HepG2 (cell line): ENCODE results near the gene POMT2. TPM values are rescaled to one million over a fixed set of nuclear protein-coding genes. Genes with fewer than 3 reads are reported as not detected.

Experiments
- ATAC-seq: fragments of 200-7000 bp; cut with Tn5 transposase; 3 replicates; pipeline ENCODE4 v1.9.1; 2020; ENCODE audit warnings: mild to moderate bottlenecking, moderate library complexity
- BruUV-seq: library from RNA; stranded (reverse); fragments of 400-500 nt; replicated peaks from 2 replicates; lab custom pipeline; 2021; lab: Mats Ljungman, UMichigan
- CTCF ChIA-PET: fragments of 300-600 bp; formaldehyde crosslinking; extraction: SDS; loops from one replicate; lab custom pipeline; 2021; ENCODE audit warnings: low total read pairs, inconsistent platforms, low intra/inter-chr PET ratio; lab: Yijun Ruan, JAX
- POLR2A ChIA-PET: fragments of 350-600 bp; sonication (Branson Sonifier 250); formaldehyde crosslinking; loops from one replicate; lab custom pipeline; 2020; ENCODE audit warnings: antibody characterized with exemption, inconsistent platforms; lab: Yijun Ruan, JAX
- DNase-seq: peaks from one replicate; pipeline ENCODE4 v3.0.0-alpha.2; 2015; ENCODE audit warnings: low spot score
- FAIRE-seq: peaks from 3 replicates; lab custom pipeline; 2011; peaks lifted over from hg19 to GRCh38; lab: Jason Lieb, UNC
- H2AFZ ChIP-seq: one replicate; pipeline ENCODE4 v1.6.1; 2011; ENCODE audit warnings: low read length, inconsistent platforms
- H3K27ac ChIP-seq: fragments of 300-600 bp; 3 replicates; pipeline ENCODE4 v1.8.0; 2011; ENCODE audit warnings: mixed run types, mild to moderate bottlenecking, mixed read lengths, low read length, inconsistent platforms; ENCODE audit not compliant: insufficient read depth; ENCODE audit errors: extremely low read length
- H3K27me3 ChIP-seq, 2 experiments: fragments of 200-600 bp in 1 of 2; 2 replicates in 1 of 2; 3 replicates in 1 of 2; pipeline versions ENCODE4 v1.6.0 to v1.8.0; 2011; ENCODE audit warnings: low read length in 2 of 2, mild to moderate bottlenecking in 2 of 2, moderate library complexity in 2 of 2, inconsistent platforms in 1 of 2; ENCODE audit not compliant: insufficient read depth in 2 of 2, control insufficient read depth in 1 of 2
- H3K36me3 ChIP-seq, 2 experiments: fragments of 200-600 bp in 1 of 2; replicated peaks in 1 of 2; 2 replicates in 1 of 2; 3 replicates in 1 of 2; pipeline versions ENCODE4 v1.5.1 to v1.8.0; 2011; ENCODE audit warnings: low read length in 2 of 2, inconsistent platforms in 1 of 2; ENCODE audit not compliant: insufficient read depth in 2 of 2, control insufficient read depth in 1 of 2
- H3K4me1 ChIP-seq: 2 replicates; pipeline ENCODE4 v1.5.1; 2012; ENCODE audit warnings: low read length, inconsistent platforms; ENCODE audit not compliant: insufficient read depth
- H3K4me2 ChIP-seq: 2 replicates; pipeline ENCODE4 v1.6.0; 2011; ENCODE audit warnings: low read depth, low read length, inconsistent platforms
- H3K4me3 ChIP-seq, 3 experiments: fragments of 200-600 bp in 1 of 3; sonication (generic), shearing (Covaris generic) in 1 of 3; replicated peaks in 1 of 3; 2 replicates each; pipeline ENCODE4 v1.5.1; 2011 to 2016; ENCODE audit warnings: low read length in 3 of 3, inconsistent platforms in 2 of 3, low read depth in 2 of 3, mild to moderate bottlenecking in 2 of 3, control low read depth in 1 of 3, mixed read lengths in 1 of 3; ENCODE audit not compliant: insufficient read depth in 1 of 3
- H3K79me2 ChIP-seq: one replicate; pipeline ENCODE4 v1.6.1; 2011; ENCODE audit warnings: low read length, inconsistent platforms; ENCODE audit not compliant: insufficient read depth
- H3K9ac ChIP-seq: 2 replicates; pipeline ENCODE4 v1.6.0; 2011; ENCODE audit warnings: mild to moderate bottlenecking, low read depth, low read length, inconsistent platforms; ENCODE audit not compliant: insufficient read depth
- H3K9me3 ChIP-seq: 2 replicates; pipeline ENCODE4 v1.5.1; 2012; ENCODE audit warnings: mild to moderate bottlenecking, low read length
- H4K20me1 ChIP-seq: 2 replicates; pipeline ENCODE4 v1.6.0; 2011; ENCODE audit warnings: inconsistent platforms, mild to moderate bottlenecking, low read length, moderate library complexity; ENCODE audit not compliant: insufficient read depth
- HES4 ChIP-seq: sonication (generic); formaldehyde crosslinking; IDR thresholded peaks from 2 replicates; pipeline ENCODE4 v1.9.0; 2021; ENCODE audit warnings: mild to moderate bottlenecking, missing genetic modification reagents, borderline replicate concordance
- HMG20A ChIP-seq: IDR thresholded peaks from 2 replicates; pipeline ENCODE4 v1.6.1; 2016; ENCODE audit warnings: borderline replicate concordance
- KDM3A ChIP-seq: IDR thresholded peaks from 2 replicates; pipeline ENCODE4 v1.6.1; 2018; ENCODE audit warnings: low read depth, missing compliant biosample characterization
- MXI1 ChIP-seq: IDR thresholded peaks from 3 replicates; pipeline ENCODE4 v1.6.1; 2012; ENCODE audit warnings: low read depth, low read length, inconsistent platforms, borderline replicate concordance
- POLR2AphosphoS5 ChIP-seq: IDR thresholded peaks from 2 replicates; pipeline ENCODE4 v1.6.1; 2012; ENCODE audit warnings: low read depth, low read length
- RFX1 ChIP-seq: fragments of 450-650 bp; IDR thresholded peaks from 2 replicates; pipeline ENCODE4 v1.6.1; 2017
- TBX2 ChIP-seq: sonication (generic); formaldehyde crosslinking; IDR thresholded peaks from 2 replicates; pipeline ENCODE4 v1.5.0; 2020; ENCODE audit warnings: missing genetic modification reagents, mild to moderate bottlenecking, borderline replicate concordance
- ZFP36L1 ChIP-seq: sonication (generic); formaldehyde crosslinking; IDR thresholded peaks from 2 replicates; pipeline ENCODE4 v1.8.0; 2022; ENCODE audit warnings: mild to moderate bottlenecking, missing genetic modification reagents, moderate library complexity
- ZFY ChIP-seq: sonication (generic); formaldehyde crosslinking; IDR thresholded peaks from 2 replicates; pipeline ENCODE4 v1.4.0; 2020; ENCODE audit warnings: missing genetic modification reagents
- ZNF235 ChIP-seq: sonication (generic); formaldehyde crosslinking; IDR thresholded peaks from 2 replicates; pipeline ENCODE4 v1.8.1; 2023; ENCODE audit warnings: mild to moderate bottlenecking, missing genetic modification reagents, borderline replicate concordance
- ZNF557 ChIP-seq: sonication (generic); formaldehyde crosslinking; IDR thresholded peaks from 2 replicates; pipeline ENCODE4 v1.4.0; 2020; ENCODE audit warnings: missing genetic modification reagents
- ZNF652 ChIP-seq: IDR thresholded peaks from 2 replicates; pipeline ENCODE4 v1.6.1; 2016; ENCODE audit warnings: low read depth, borderline replicate concordance
- ZSCAN12 ChIP-seq: sonication (generic); formaldehyde crosslinking; IDR thresholded peaks from 2 replicates; pipeline ENCODE4 v1.9.0; 2021; ENCODE audit warnings: mild to moderate bottlenecking, missing genetic modification reagents
- WGBS: methylation state at CpG from one replicate; pipeline ENCODE4 v1.1.6; 2017; ENCODE audit warnings: low lambda C conversion rate; 5-methylcytosine and 5-hydroxymethylcytosine counted together
- in situ Hi-C: cut with HindIII; loops from 2 replicates; pipeline ENCODE4 v1.10.0; 2017; ENCODE audit warnings: low pct_unique_long_range_greater_than_20kb; ENCODE audit not compliant: extremely low pct_ligation_motif_present
- intact Hi-C: fragments of 100-400 bp; cut with micrococcal nuclease; formaldehyde crosslinking; loops from one replicate; pipeline ENCODE4 v1.10.0; 2022; ENCODE audit not compliant: unreplicated experiment
- polyA plus RNA-seq, 8 experiments: library from polyadenylated mRNA; depleted of rRNA in 3 of 8; stranded (reverse) in 7 of 8; unstranded in 1 of 8; fragments of >200 nt; fragmentation: Illumina TruSeq in 4 of 8; extraction: Trizol in 4 of 8; gene quantifications; 2 replicates each; pipeline versions ENCODE4 v1.2.1 to v1.2.3, GENCODE V29; 2011 to 2016; ENCODE audit warnings: low read depth in 4 of 8, missing spikeins in 1 of 8, mixed read lengths in 1 of 8; ENCODE audit not compliant: insufficient read depth in 1 of 8
- total RNA-seq, 5 experiments: library from RNA; depleted of rRNA; stranded (reverse); fragments of >200 nt; fragmentation: Illumina TruSeq; extraction: Trizol; gene quantifications; 2 replicates each; pipeline ENCODE4 v1.2.3, GENCODE V29; 2016; ENCODE audit warnings: low read depth in 1 of 5

The POMT2 gene
- total and polyA plus RNA-seq, 2 of the 13 experiments (the other 11 are each of a cell fraction or from before 2014, with no cell fraction given), result 15.3 to 15.9 TPM

GRCh38 chr14:77305696-77306095, 15.0 kb downstream of the POMT2 start:
- DNase-seq (no peak), FAIRE-seq (no peak), ATAC-seq (no peak)
- Histone ChIP-seq H4K20me1 (no peaks in the 10 kb centered on the region), H3K4me3 (no peak overlapping the region), H3K4me2 (no peak overlapping the region), H3K27ac (no peak overlapping the region), H3K9ac (no peak overlapping the region), H3K36me3 (peaks cover 11 to 17% of the 10 kb centered on the region in 2 experiments), H3K9me3 (no peaks in the 10 kb centered on the region)
- intact Hi-C loops (no loop called here), in situ Hi-C loops (loop anchor here (10.0 kb wide), 2 partner anchors 109 to 239 kb away; no protein-coding TSS in a partner anchor)
- CTCF ChIA-PET, result no interaction called here
- 100% methylated on average over 3 of the region's 4 CpGs for WGBS
- TF ChIP-seq KDM3A (no peak), ZNF235 (CRISPR knock-in tag) (no peak), ZNF557 (CRISPR knock-in tag) (no peak), ZNF652 (no peak), ZSCAN12 (no peak), POLR2AphosphoS5 (no peak), HMG20A (CRISPR knock-in tag) (no peak), TBX2 (CRISPR knock-in tag) (no peak), ZFY (CRISPR knock-in tag) (no peak), MXI1 (no peak), RFX1 (no peak), ZFP36L1 (CRISPR knock-in tag) (no peak), HES4 (CRISPR knock-in tag) (no peak)
- TF ChIP-seq, all 625 proteins: peak for 0
- POLR2A ChIA-PET, result interaction anchor here (3.9 to 5.3 kb wide), 2 partner anchors 9 to 15 kb away, joined by 37 to 70 read pairs; partner anchors contain the start of genes GSTZ1 and POMT2
- Histone ChIP-seq H3K79me2 (no peaks in the 10 kb centered on the region), H3K4me1 (peaks cover 56% of the 10 kb centered on the region), H2AFZ (no peak overlapping the region), H3K27me3 (no peaks in the 10 kb centered on the region)
- no TSS peak for BruUV-seq
